Testis (tissue), 3 donors: ENCODE measurements around the gene TLR4. TPM values are rescaled to one million over a fixed set of nuclear protein-coding genes. Genes with fewer than 3 reads are reported as not detected.

ENCODE experiments used
- DNase-seq: peaks from one replicate; pipeline ENCODE4 v3.0.0-alpha.2; 2019
- H3K27ac ChIP-seq, 2 donors: fragments of 200-600 bp; sonication (generic); one replicate each; pipeline ENCODE4 v1.5.1; 2019
- H3K27me3 ChIP-seq: fragments of 200-600 bp; sonication (generic); one replicate; pipeline ENCODE4 v1.5.1; 2019
- H3K36me3 ChIP-seq: fragments of 200-600 bp; sonication (generic); one replicate; pipeline ENCODE4 v1.5.1; 2017; ENCODE audit warnings: low read depth; ENCODE audit errors: missing control alignments
- H3K4me1 ChIP-seq: fragments of 200-600 bp; sonication (generic); one replicate; pipeline ENCODE4 v1.5.1; 2019
- H3K4me3 ChIP-seq, 2 donors: fragments of 200-600 bp; sonication (generic); one replicate each; pipeline ENCODE4 v1.5.1; 2017 to 2019
- H3K9me3 ChIP-seq: fragments of 200-600 bp; sonication (generic); one replicate; pipeline ENCODE4 v1.5.1; 2017
- CTCF ChIP-seq, 3 experiments: fragments of 450-650 bp in 2 of 3; fragments of 200-600 bp in 1 of 3; sonication (generic) in 1 of 3; IDR thresholded peaks; one replicate each; pipeline ENCODE4 v1.5.1; 2016 to 2019; ENCODE audit warnings: antibody characterized with exemption in 3 of 3, mild to moderate bottlenecking in 2 of 3, moderate library complexity in 1 of 3
- POLR2A ChIP-seq: fragments of 450-650 bp; IDR thresholded peaks from one replicate; pipeline ENCODE4 v1.6.1; 2017; ENCODE audit warnings: antibody characterized with exemption, mild to moderate bottlenecking, moderate library complexity
- WGBS, 2 donors: methylation state at CpG; one replicate each; pipeline ENCODE4 v1.1.5; 2018; 5-methylcytosine and 5-hydroxymethylcytosine counted together
- intact Hi-C: fragments of 100-400 bp; cut with DNase I; formaldehyde crosslinking; loops from one replicate; pipeline ENCODE4 v1.15.1; 2023; ENCODE audit warnings: low total_unique reads
- polyA plus RNA-seq: library from polyadenylated mRNA; stranded (reverse); fragments of 350-450 nt; fragmentation: Illumina TruSeq; extraction: RNeasy Lipid Tissue Mini Kit (QIAGEN cat#74804); gene quantifications from one replicate; pipeline ENCODE4 v1.2.3, GENCODE V29; 2014; ENCODE audit warnings: low read depth, low replicate concordance; ENCODE audit not compliant: insufficient read depth
- total RNA-seq, 2 donors: library from RNA; depleted of rRNA; stranded (reverse); fragments of >200 nt; gene quantifications; one replicate each; pipeline ENCODE4 v1.2.3, GENCODE V29; 2016

The TLR4 gene
- total and polyA plus RNA-seq, 3 donors from 2014 or later = 3.7 to 5.0 (median 3.9) TPM

GRCh38 chr9:117737721-117738226, 33.6 kb downstream of the TLR4 start:
- intact Hi-C loops = no loop called here
- H3K27me3 ChIP-seq = no peaks in the 10 kb centered on the region
- no peak overlapping the region for H3K4me3 ChIP-seq
- H3K36me3 ChIP-seq = no peaks in the 10 kb centered on the region
- no peaks in the 10 kb centered on the region for H3K4me1 ChIP-seq
- WGBS, 2 donors = 51 to 60% methylated on average over 4 to 7 of the region's 7 CpGs
- H3K9me3 ChIP-seq = no peaks in the 10 kb centered on the region
- DNase-seq = no peak
- TF ChIP-seq CTCF (IDR thresholded peaks at IDR 0.05) (no peak), POLR2A (no peak)
- H3K27ac ChIP-seq = no peak overlapping the region

GRCh38 chr9:117739206-117739605, 35.0 kb downstream of the TLR4 start:
- Histone ChIP-seq H3K36me3 (no peaks in the 10 kb centered on the region), H3K27me3 (no peaks in the 10 kb centered on the region), H3K4me3 (no peak overlapping the region), H3K9me3 (no peaks in the 10 kb centered on the region), H3K4me1 (no peaks in the 10 kb centered on the region), H3K27ac (no peak overlapping the region)
- WGBS, 2 donors = 90% methylated on average over 10 of the region's 10 CpGs
- TF ChIP-seq POLR2A = no peak
- TF ChIP-seq CTCF (IDR thresholded peaks at IDR 0.05) = no peak
- intact Hi-C loops = no loop called here
- no peak for DNase-seq

- Histone ChIP-seq H3K27me3 (no peaks in the 10 kb centered on the region), H3K9me3 (no peaks in the 10 kb centered on the region), H3K27ac (no peak overlapping the region), H3K36me3 (no peaks in the 10 kb centered on the region), H3K4me1 (no peaks in the 10 kb centered on the region), H3K4me3 (no peak overlapping the region)
- intact Hi-C loops = no loop called here
- DNase-seq = no peak
- 80 to 82% methylated on average over 11 of the region's 11 CpGs for WGBS, 2 donors
- TF ChIP-seq POLR2A (no peak), CTCF (IDR thresholded peaks at IDR 0.05) (no peak)
Observed at GRCh38 chr9:117739624-117740347, 35.6 kb downstream of the TLR4 start.

GRCh38 chr9:117742131-117742530, 37.9 kb downstream of the TLR4 start:
- Histone ChIP-seq H3K27ac (no peak overlapping the region), H3K27me3 (no peaks in the 10 kb centered on the region), H3K4me1 (no peaks in the 10 kb centered on the region), H3K4me3 (no peak overlapping the region), H3K36me3 (no peaks in the 10 kb centered on the region), H3K9me3 (no peaks in the 10 kb centered on the region)
- 51 to 58% methylated on average over 4 of the region's 4 CpGs for WGBS, 2 donors
- TF ChIP-seq CTCF (IDR thresholded peaks at IDR 0.05) = no peak
- TF ChIP-seq POLR2A = no peak
- intact Hi-C loops = no loop called here
- DNase-seq = no peak

GRCh38 chr9:117744369-117744768, 40.2 kb downstream of the TLR4 start:
- 50 to 61% methylated on average over 3 of the region's 3 CpGs for WGBS, 2 donors
- Histone ChIP-seq H3K36me3 (no peaks in the 10 kb centered on the region), H3K4me1 (no peaks in the 10 kb centered on the region), H3K27ac (no peak overlapping the region), H3K27me3 (no peaks in the 10 kb centered on the region), H3K9me3 (no peaks in the 10 kb centered on the region), H3K4me3 (no peak overlapping the region)
- DNase-seq = no peak
- no peak for TF ChIP-seq POLR2A
- no peak for TF ChIP-seq CTCF (IDR thresholded peaks at IDR 0.05)
- intact Hi-C loops = no loop called here
